Kidney (tissue), 14 donors: ENCODE measurements around the gene FBXO41. TPM values are rescaled to one million over a fixed set of nuclear protein-coding genes. Genes with fewer than 3 reads are reported as not detected.

Source experiments
- DNase-seq, 5 donors: peaks; one replicate each; pipeline ENCODE4 v3.0.0-alpha.2; 2013 to 2020
- FAIRE-seq: peaks from 2 replicates; lab custom pipeline; 2012; peaks lifted over from hg19 to GRCh38; lab: Jason Lieb, UNC
- H3K27ac ChIP-seq, 2 donors: one replicate each; pipeline ENCODE4 v1.7.0; 2013; ENCODE audit warnings: low read depth in 2 of 2, low read length in 2 of 2, inconsistent platforms in 1 of 2
- H3K27me3 ChIP-seq: one replicate; pipeline ENCODE4 v1.7.1; 2013; ENCODE audit warnings: low read length, inconsistent platforms; ENCODE audit not compliant: control insufficient read depth, insufficient read depth
- H3K36me3 ChIP-seq, 3 donors: one replicate each; pipeline versions ENCODE4 v1.7.0 to v1.7.1; 2013; ENCODE audit warnings: low read length in 3 of 3, control low read depth in 1 of 3, inconsistent platforms in 1 of 3; ENCODE audit not compliant: insufficient read depth in 3 of 3, control insufficient read depth in 2 of 3
- H3K4me1 ChIP-seq, 3 donors: one replicate each; pipeline versions ENCODE4 v1.7.0 to v1.7.1; 2013; ENCODE audit warnings: low read length in 3 of 3, inconsistent platforms in 1 of 3, low read depth in 1 of 3; ENCODE audit not compliant: control insufficient read depth in 2 of 3, insufficient read depth in 2 of 3
- H3K4me3 ChIP-seq, 3 donors: one replicate each; pipeline versions ENCODE4 v1.7.0 to v1.8.1; 2013; ENCODE audit warnings: low read length in 3 of 3, control low read depth in 1 of 3, inconsistent platforms in 1 of 3
- H3K9ac ChIP-seq, 3 donors: one replicate each; pipeline versions ENCODE4 v1.7.0 to v1.7.1; 2013; ENCODE audit warnings: low read length in 3 of 3, control low read depth in 1 of 3, inconsistent platforms in 1 of 3
- H3K9me3 ChIP-seq, 3 donors: one replicate each; pipeline versions ENCODE4 v1.7.0 to v1.7.1; 2013; ENCODE audit warnings: low read length in 3 of 3, control low read depth in 1 of 3, inconsistent platforms in 1 of 3; ENCODE audit not compliant: control insufficient read depth in 2 of 3, insufficient read depth in 1 of 3
- intact Hi-C: fragments of 100-400 bp; cut with DNase I; formaldehyde crosslinking; loops from one replicate; pipeline ENCODE4 v1.11.1; 2022
- polyA plus RNA-seq: library from polyadenylated mRNA; stranded (reverse); fragments of 350-450 nt; fragmentation: Illumina TruSeq; extraction: RNeasy Lipid Tissue Mini Kit (QIAGEN cat#74804); gene quantifications from one replicate; pipeline ENCODE4 v1.2.3, GENCODE V29; 2014; ENCODE audit warnings: low read depth, low replicate concordance; ENCODE audit not compliant: insufficient read depth
- total RNA-seq: library from RNA; stranded (reverse); fragmentation: NEBNext Ultra II Directional; extraction: Animal tissue kit (Norgen Biotek cat#: 25700); gene quantifications from one replicate; pipeline ENCODE4 v1.2.1, GENCODE V29; 2021
- TF ChIP-seq, protein P1 (sequence below): IDR thresholded peaks from 3 replicates; pipeline ENCODE4 v1.5.1; 2012; ENCODE audit warnings: mild to moderate bottlenecking, moderate library complexity, borderline replicate concordance; ENCODE audit not compliant: insufficient read depth; ENCODE audit errors: extremely low read depth
- donor health status: control.
- donor health status: control.
- donor health status: control.
- donor health status: control.
- donor health status: control.
- donor health status: DM: yes; HTN: yes; CAD: no.
- donor health status: Normal renal cell carcinoma (clear cell type).

FBXO41 gene
- total and polyA plus RNA-seq, 2 donors from 2014 or later: 0.49 to 5.2 TPM

DNA sequence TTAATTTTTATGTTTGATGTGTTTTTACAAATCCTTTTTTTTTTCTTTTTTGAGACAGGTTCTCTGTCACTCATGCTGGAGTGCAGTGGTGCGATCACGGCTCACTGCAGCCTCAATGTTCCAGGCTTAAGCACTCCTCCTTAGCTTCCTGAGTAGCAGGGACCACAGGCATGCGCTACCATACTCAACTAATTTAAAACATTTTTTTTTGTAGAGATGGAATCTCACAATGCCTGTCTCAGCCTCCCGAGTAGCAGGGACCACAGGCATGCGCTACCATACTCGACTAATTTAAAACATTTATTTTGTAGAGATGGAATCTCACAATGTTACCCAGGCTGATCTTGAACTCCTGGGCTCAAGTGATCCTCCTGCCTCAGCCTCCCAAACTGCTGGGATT lies 78.7 kb downstream of the FBXO41 start:
- DNase-seq: no peak
- Histone ChIP-seq H3K27ac (no peak overlapping the region), H3K4me3 (no peak overlapping the region), H3K36me3 (no peaks in the 10 kb centered on the region), H3K27me3 (peaks cover 22% of the 10 kb centered on the region), H3K4me1 (peaks cover 0 to 2% (median 0%) of the 10 kb centered on the region in 3 donors), H3K9ac (no peak overlapping the region), H3K9me3 (no peaks in the 10 kb centered on the region)
- intact Hi-C loops: no loop called here
- TF ChIP-seq, protein P1, sequence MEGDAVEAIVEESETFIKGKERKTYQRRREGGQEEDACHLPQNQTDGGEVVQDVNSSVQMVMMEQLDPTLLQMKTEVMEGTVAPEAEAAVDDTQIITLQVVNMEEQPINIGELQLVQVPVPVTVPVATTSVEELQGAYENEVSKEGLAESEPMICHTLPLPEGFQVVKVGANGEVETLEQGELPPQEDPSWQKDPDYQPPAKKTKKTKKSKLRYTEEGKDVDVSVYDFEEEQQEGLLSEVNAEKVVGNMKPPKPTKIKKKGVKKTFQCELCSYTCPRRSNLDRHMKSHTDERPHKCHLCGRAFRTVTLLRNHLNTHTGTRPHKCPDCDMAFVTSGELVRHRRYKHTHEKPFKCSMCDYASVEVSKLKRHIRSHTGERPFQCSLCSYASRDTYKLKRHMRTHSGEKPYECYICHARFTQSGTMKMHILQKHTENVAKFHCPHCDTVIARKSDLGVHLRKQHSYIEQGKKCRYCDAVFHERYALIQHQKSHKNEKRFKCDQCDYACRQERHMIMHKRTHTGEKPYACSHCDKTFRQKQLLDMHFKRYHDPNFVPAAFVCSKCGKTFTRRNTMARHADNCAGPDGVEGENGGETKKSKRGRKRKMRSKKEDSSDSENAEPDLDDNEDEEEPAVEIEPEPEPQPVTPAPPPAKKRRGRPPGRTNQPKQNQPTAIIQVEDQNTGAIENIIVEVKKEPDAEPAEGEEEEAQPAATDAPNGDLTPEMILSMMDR: no peak
- no peak for FAIRE-seq

Other genes starting within 250 kb of the FBXO41 start
- gene SFXN5, start 212.8 kb downstream of the FBXO41 start, total RNA-seq: 21.4 TPM
- gene SFXN5, start 212.8 kb downstream of the FBXO41 start, polyA plus RNA-seq: 35.9 TPM
- gene RAB11FIP5, start 171.5 kb downstream of the FBXO41 start, total RNA-seq: 57.1 TPM
- gene RAB11FIP5, start 171.5 kb downstream of the FBXO41 start, polyA plus RNA-seq: 49.6 TPM
- gene NOTO, start 81.9 kb downstream of the FBXO41 start, total RNA-seq: not detected
- gene NOTO, start 81.9 kb downstream of the FBXO41 start, polyA plus RNA-seq: not detected
- 23.5 TPM for gene SMYD5, start 70.2 kb downstream of the FBXO41 start, total RNA-seq
- 20.8 TPM for gene SMYD5, start 70.2 kb downstream of the FBXO41 start, polyA plus RNA-seq
- 16.1 TPM for gene PRADC1, start 51.2 kb downstream of the FBXO41 start, total RNA-seq
- 57.7 TPM for gene PRADC1, start 51.2 kb downstream of the FBXO41 start, polyA plus RNA-seq
- gene CCT7, start 50.2 kb downstream of the FBXO41 start, total RNA-seq: 164 TPM
- gene CCT7, start 50.2 kb downstream of the FBXO41 start, polyA plus RNA-seq: 173 TPM
- gene EGR4, start 9.1 kb upstream of the FBXO41 start, total RNA-seq: not detected
- not detected for gene EGR4, start 9.1 kb upstream of the FBXO41 start, polyA plus RNA-seq
- 26.2 TPM for gene ALMS1, start 101.4 kb upstream of the FBXO41 start, total RNA-seq
- gene ALMS1, start 101.4 kb upstream of the FBXO41 start, polyA plus RNA-seq: 9.2 TPM